Endothelial cell of umbilical vein (primary cell): Measurements from ENCODE around the gene TRAF3. TPM values are rescaled to one million over a fixed set of nuclear protein-coding genes. Genes with fewer than 3 reads are reported as not detected.

Experiments
- BruUV-seq: library from RNA; stranded (reverse); fragments of 400-500 nt; replicated peaks from 2 replicates; lab custom pipeline; 2021; lab: Mats Ljungman, UMichigan
- CTCF ChIA-PET: fragments of 300-600, 350-600 bp; sonication (Branson Sonifier 250); formaldehyde crosslinking; loops from one replicate; lab custom pipeline; 2021; ENCODE audit warnings: antibody characterized with exemption, inconsistent platforms; lab: Charles Lee
- POLR2A ChIA-PET: fragments of 300-600, 350-600 bp; sonication (Branson Sonifier 250); formaldehyde crosslinking; loops from one replicate; lab custom pipeline; 2021; ENCODE audit warnings: antibody characterized with exemption, inconsistent platforms; lab: Charles Lee
- DNase-seq: peaks from one replicate; pipeline ENCODE4 v3.0.0-alpha.2; 2011; ENCODE audit warnings: low read depth, low spot score
- FAIRE-seq: peaks from 2 replicates; lab custom pipeline; 2011; peaks lifted over from hg19 to GRCh38; lab: Jason Lieb, UNC
- H2AFZ ChIP-seq: 2 replicates; pipeline ENCODE4 v1.6.0; 2012; ENCODE audit warnings: low read depth, low read length, control low read depth, inconsistent platforms
- H3K27ac ChIP-seq: 2 replicates; pipeline ENCODE4 v1.5.1; 2011; ENCODE audit warnings: low read depth, mild to moderate bottlenecking, control low read depth, low read length, moderate library complexity; ENCODE audit not compliant: insufficient read depth
- H3K27me3 ChIP-seq, 2 experiments: 2 replicates each; pipeline versions ENCODE4 v1.6.0 to v1.6.1; 2011; ENCODE audit warnings: low read length in 2 of 2, mixed read lengths in 1 of 2; ENCODE audit not compliant: control insufficient read depth in 2 of 2, insufficient read depth in 2 of 2
- H3K36me3 ChIP-seq, 2 experiments: 2 replicates in 1 of 2; 3 replicates in 1 of 2; pipeline ENCODE4 v1.5.1; 2011; ENCODE audit warnings: low read length in 2 of 2, mild to moderate bottlenecking in 1 of 2, moderate library complexity in 1 of 2; ENCODE audit not compliant: control insufficient read depth in 2 of 2, insufficient read depth in 2 of 2; ENCODE audit errors: extremely low read depth in 1 of 2
- H3K4me1 ChIP-seq: 3 replicates; pipeline ENCODE4 v1.5.1; 2011; ENCODE audit warnings: mild to moderate bottlenecking, low read length; ENCODE audit not compliant: control insufficient read depth, insufficient read depth; ENCODE audit errors: extremely low read depth
- H3K4me2 ChIP-seq: 2 replicates; pipeline ENCODE4 v1.6.1; 2011; ENCODE audit warnings: low read length, control low read depth, mixed read lengths; ENCODE audit not compliant: insufficient read depth
- H3K4me3 ChIP-seq, 3 experiments: fragments of 200-600 bp in 1 of 3; sonication (generic), shearing (Covaris generic) in 1 of 3; replicated peaks in 1 of 3; 2 replicates each; pipeline ENCODE4 v1.5.1; 2011 to 2016; ENCODE audit warnings: control low read depth in 3 of 3, low read length in 3 of 3, mild to moderate bottlenecking in 2 of 3, inconsistent platforms in 1 of 3, low read depth in 1 of 3, moderate library complexity in 1 of 3; ENCODE audit not compliant: insufficient read depth in 1 of 3
- H3K79me2 ChIP-seq: 2 replicates; pipeline ENCODE4 v1.6.0; 2012; ENCODE audit warnings: low read length, inconsistent platforms; ENCODE audit not compliant: control insufficient read depth, insufficient read depth
- H3K9ac ChIP-seq: replicated peaks from 2 replicates; pipeline ENCODE3; 2011; ENCODE audit warnings: low read length, control low read depth; ENCODE audit not compliant: insufficient read depth; ENCODE audit errors: extremely low read depth
- H3K9me1 ChIP-seq: replicated peaks from 3 replicates; pipeline ENCODE4 v1.6.0; 2011; ENCODE audit warnings: mild to moderate bottlenecking, low read length; ENCODE audit not compliant: control insufficient read depth, insufficient read depth; ENCODE audit errors: extremely low read depth
- H3K9me3 ChIP-seq: replicated peaks from 2 replicates; pipeline ENCODE4 v1.5.1; 2012; ENCODE audit warnings: low read length, inconsistent platforms; ENCODE audit not compliant: control insufficient read depth, insufficient read depth
- H4K20me1 ChIP-seq: replicated peaks from 2 replicates; pipeline ENCODE3; 2011; ENCODE audit warnings: mild to moderate bottlenecking, low read length; ENCODE audit not compliant: control insufficient read depth, insufficient read depth; ENCODE audit errors: extremely low read depth
- CTCF ChIP-seq, 2 donors: IDR thresholded peaks; 1 replicate in 1 of 2; 2 replicates in 1 of 2; pipeline ENCODE4 v1.5.1; 2011; ENCODE audit warnings: low read length in 2 of 2, mild to moderate bottlenecking in 2 of 2, moderate library complexity in 2 of 2, control low read depth in 1 of 2, inconsistent platforms in 1 of 2, low read depth in 1 of 2; ENCODE audit not compliant: insufficient read depth in 1 of 2; ENCODE audit errors: extremely low read depth in 1 of 2
- EZH2 ChIP-seq: IDR thresholded peaks from 2 replicates; pipeline ENCODE4 v1.6.1; 2012; ENCODE audit warnings: borderline replicate concordance, low read depth, mild to moderate bottlenecking, moderate library complexity, low read length, inconsistent platforms; ENCODE audit not compliant: severe bottlenecking
- FOS ChIP-seq: IDR thresholded peaks from 2 replicates; pipeline ENCODE4 v1.6.1; 2011; ENCODE audit warnings: mild to moderate bottlenecking, low read length, moderate library complexity, borderline replicate concordance; ENCODE audit not compliant: insufficient read depth
- GATA2 ChIP-seq: IDR thresholded peaks from 2 replicates; pipeline ENCODE4 v1.7.0; 2011; ENCODE audit warnings: low read depth, mild to moderate bottlenecking, moderate library complexity, mixed read lengths, low read length; ENCODE audit not compliant: insufficient read length, insufficient read depth
- JUN ChIP-seq: IDR thresholded peaks from 2 replicates; pipeline ENCODE4 v1.6.1; 2011; ENCODE audit warnings: borderline replicate concordance, low read depth; ENCODE audit not compliant: insufficient read length, insufficient read depth
- MYC ChIP-seq: IDR thresholded peaks from one replicate; pipeline ENCODE4 v1.6.1; 2011; ENCODE audit warnings: mild to moderate bottlenecking, low read depth, low read length
- POLR2A ChIP-seq: IDR thresholded peaks from 2 replicates; pipeline ENCODE4 v1.6.1; 2012; ENCODE audit warnings: low read depth, mild to moderate bottlenecking, control low read depth, low read length
- POLR2AphosphoS5 ChIP-seq: IDR thresholded peaks from 2 replicates; pipeline ENCODE4 v1.6.1; 2012; ENCODE audit warnings: low read depth, mild to moderate bottlenecking, control low read depth, low read length, moderate library complexity; ENCODE audit not compliant: insufficient read depth
- dilution Hi-C: fragments of 300-500 bp; cut with MboI; formaldehyde crosslinking; loops from one replicate; pipeline ENCODE4 v1.15.0; 2019; ENCODE audit warnings: low sequenced_read_pairs; ENCODE audit not compliant: extremely low pct_ligation_motif_present
- intact Hi-C: fragments of 100-400 bp; cut with micrococcal nuclease; formaldehyde crosslinking; loops from one replicate; pipeline ENCODE4 v1.10.0; 2022
- polyA plus RNA-seq, 4 experiments: library from polyadenylated mRNA; depleted of rRNA in 3 of 4; stranded (reverse) in 3 of 4; unstranded in 1 of 4; fragments of >200 nt; gene quantifications; 2 replicates each; pipeline versions ENCODE4 v1.2.1 to v1.2.3, GENCODE V29; 2011 to 2012; ENCODE audit warnings: missing spikeins in 1 of 4
- total RNA-seq: library from RNA; stranded (reverse); gene quantifications from 2 replicates; pipeline ENCODE4 v1.2.3, GENCODE V29; 2021
- TF ChIP-seq, protein P1 (sequence below): IDR thresholded peaks from 2 replicates; pipeline ENCODE4 v1.6.1; 2011; ENCODE audit not compliant: insufficient read depth, insufficient read length

Gene TRAF3
- total and polyA plus RNA-seq, 2 donors (not counting 3 experiments of a cell fraction or from before 2014, with no cell fraction given) = 14.4 to 27.6 TPM

GRCh38 chr14:102951034-102951433 is 173.8 kb downstream of the TRAF3 start:
- POLR2A ChIA-PET = no interaction called here
- H3K9me1 ChIP-seq = no peaks in the 10 kb centered on the region
- no peaks in the 10 kb centered on the region for H3K27me3 ChIP-seq
- H3K4me2 ChIP-seq = no peak overlapping the region
- H3K4me3 ChIP-seq = no peak overlapping the region
- no peak overlapping the region for H3K27ac ChIP-seq
- FAIRE-seq (no peak), DNase-seq (no peak)
- H3K9ac ChIP-seq = no peak overlapping the region
- CTCF ChIA-PET = no interaction called here
- no peaks in the 10 kb centered on the region for H3K9me3 ChIP-seq
- H3K4me1 ChIP-seq = no peaks in the 10 kb centered on the region
- no peak overlapping the region for H2AFZ ChIP-seq
- dilution Hi-C loops = no loop called here
- BruUV-seq = no TSS peak
- intact Hi-C loops = no loop called here
- no peaks in the 10 kb centered on the region for H3K79me2 ChIP-seq
- H3K36me3 ChIP-seq = peaks cover 36 to 66% of the 10 kb centered on the region in 2 experiments
- TF ChIP-seq MYC (no peak), FOS (no peak), CTCF (IDR thresholded peaks at IDR 0.05; ENCODE audit: extremely low read depth in 1 of 2, insufficient read depth in 1 of 2, low read depth in 1 of 2, low read length in 2 of 2) (no peak), POLR2AphosphoS5 (no peak), POLR2A (no peak)
- TF ChIP-seq, protein P1, sequence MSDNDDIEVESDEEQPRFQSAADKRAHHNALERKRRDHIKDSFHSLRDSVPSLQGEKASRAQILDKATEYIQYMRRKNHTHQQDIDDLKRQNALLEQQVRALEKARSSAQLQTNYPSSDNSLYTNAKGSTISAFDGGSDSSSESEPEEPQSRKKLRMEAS = no peak
- H4K20me1 ChIP-seq = no peaks in the 10 kb centered on the region

GRCh38 chr14:102951799-102952198 is 174.6 kb downstream of the TRAF3 start:
- H4K20me1 ChIP-seq = no peaks in the 10 kb centered on the region
- H3K36me3 ChIP-seq = peaks cover 30 to 62% of the 10 kb centered on the region in 2 experiments
- FAIRE-seq (no peak), DNase-seq (no peak)
- H3K79me2 ChIP-seq = no peaks in the 10 kb centered on the region
- H3K4me2 ChIP-seq = no peak overlapping the region
- H3K27me3 ChIP-seq = no peaks in the 10 kb centered on the region
- BruUV-seq = no TSS peak
- TF ChIP-seq POLR2AphosphoS5 = no peak
- no peak for TF ChIP-seq MYC
- TF ChIP-seq JUN = no peak
- no peak for TF ChIP-seq POLR2A
- no peak for TF ChIP-seq GATA2
- TF ChIP-seq, protein P1 = no peak
- TF ChIP-seq EZH2 = no peak
- TF ChIP-seq CTCF (IDR thresholded peaks at IDR 0.05; ENCODE audit: extremely low read depth in 1 of 2, insufficient read depth in 1 of 2, low read depth in 1 of 2, low read length in 2 of 2) = no peak
- no peak for TF ChIP-seq FOS
- H2AFZ ChIP-seq = no peak overlapping the region
- no peak overlapping the region for H3K9ac ChIP-seq
- no peak overlapping the region for H3K4me3 ChIP-seq
- no peaks in the 10 kb centered on the region for H3K4me1 ChIP-seq
- ChIA-PET POLR2A (no interaction called here), CTCF (no interaction called here)
- H3K9me1 ChIP-seq = no peaks in the 10 kb centered on the region
- H3K27ac ChIP-seq = no peak overlapping the region
- intact Hi-C loops (no loop called here), dilution Hi-C loops (no loop called here)
- H3K9me3 ChIP-seq = no peaks in the 10 kb centered on the region
